ENCODE results near the gene ZFYVE27. TPM values are rescaled to one million over a fixed set of nuclear protein-coding genes. Genes with fewer than 3 reads are reported as not detected.
A peak's percentile ranks its signal among the peaks of the same experiment; 100 is the strongest.

ZFYVE27 gene
- total RNA-seq, 6 experiments from 2014 or later = 9.2 to 19.3 (median 12.6) TPM

- Histone ChIP-seq H3K27me3 (no peaks in the 10 kb centered on the region), H3K4me1 (no peaks in the 10 kb centered on the region), H3K4me3 (no peak overlapping the region), H3K9me3 (no peaks in the 10 kb centered on the region), H3K27ac (no peak overlapping the region), H3K36me3 (no peaks in the 10 kb centered on the region)
- no peak for ATAC-seq
- TF ChIP-seq POLR2A (IDR thresholded peaks at IDR 0.05) (no peak), CTCF (IDR thresholded peaks at IDR 0.05) (no peak)
- no peak for DNase-seq
- WGBS (ENCODE audit: insufficient coverage, low coverage, low lambda C conversion rate, missing lambda C conversion rate) = no CpG with 5 or more reads among the region's 1 CpG
- intact Hi-C loops (cut with DNase I) = no loop called here
Measured at GRCh38 chr10:97798958-97799610, 62.2 kb downstream of the ZFYVE27 start.

- DNase-seq (no peak), ATAC-seq (no peak)
- H3K27ac ChIP-seq = no peak overlapping the region
- TF ChIP-seq POLR2A (IDR thresholded peaks at IDR 0.05) (no peak), CTCF (IDR thresholded peaks at IDR 0.05) (no peak)
- intact Hi-C loops (cut with DNase I) = no loop called here
- H3K27me3 ChIP-seq = no peaks in the 10 kb centered on the region
- no peaks in the 10 kb centered on the region for H3K9me3 ChIP-seq
- H3K4me3 ChIP-seq = no peak overlapping the region
- no peaks in the 10 kb centered on the region for H3K36me3 ChIP-seq
- 92% methylated on average over 2 of the region's 9 CpGs for WGBS (ENCODE audit: insufficient coverage, low coverage, low lambda C conversion rate, missing lambda C conversion rate)
- no peaks in the 10 kb centered on the region for H3K4me1 ChIP-seq
Measured at GRCh38 chr10:97800474-97800873, 63.5 kb downstream of the ZFYVE27 start.

GRCh38 chr10:97801422-97801821, 64.5 kb downstream of the ZFYVE27 start:
- WGBS (ENCODE audit: insufficient coverage, low coverage, low lambda C conversion rate, missing lambda C conversion rate) = 20% methylated on average over 1 of the region's 5 CpGs
- peak in 1 of 4 donors; percentile 18 for ATAC-seq
- H3K4me3 ChIP-seq = no peak overlapping the region
- no peaks in the 10 kb centered on the region for H3K4me1 ChIP-seq
- no peak for DNase-seq
- no peak overlapping the region for H3K27ac ChIP-seq
- H3K36me3 ChIP-seq = no peaks in the 10 kb centered on the region
- no peak for TF ChIP-seq POLR2A (IDR thresholded peaks at IDR 0.05)
- no peak for TF ChIP-seq CTCF (IDR thresholded peaks at IDR 0.05)
- no peaks in the 10 kb centered on the region for H3K9me3 ChIP-seq
- intact Hi-C loops (cut with DNase I) = no loop called here
- H3K27me3 ChIP-seq = no peaks in the 10 kb centered on the region

- Histone ChIP-seq H3K9me3 (no peaks in the 10 kb centered on the region), H3K27ac (no peak overlapping the region), H3K4me1 (no peaks in the 10 kb centered on the region), H3K36me3 (no peaks in the 10 kb centered on the region), H3K27me3 (no peaks in the 10 kb centered on the region), H3K4me3 (no peak overlapping the region)
- intact Hi-C loops (cut with DNase I) = no loop called here
- WGBS (ENCODE audit: insufficient coverage, low coverage, low lambda C conversion rate, missing lambda C conversion rate) = 62% methylated on average over 11 of the region's 12 CpGs
- TF ChIP-seq POLR2A (IDR thresholded peaks at IDR 0.05) (no peak), CTCF (IDR thresholded peaks at IDR 0.05) (no peak)
- no peak for DNase-seq
- no peak for ATAC-seq
Measured at GRCh38 chr10:97805096-97805884, 68.4 kb downstream of the ZFYVE27 start.
